GM10248 (cell line): Measurements from ENCODE around the gene PLIN3.
"Not testable (repeated sequence)": the region's sequence is repeated elsewhere in the genome, so short reads cannot be mapped to it uniquely, and the experiment has no call there.

Experiments used
- CTCF ChIA-PET: fragments of 300-600 bp; sonication (Branson Sonifier 250); formaldehyde crosslinking; extraction: SDS; loops from one replicate; lab custom pipeline; 2021; ENCODE audit warnings: antibody characterized with exemption; lab: Yijun Ruan, JAX
- POLR2A ChIA-PET: fragments of 350-650 bp; sonication (Branson Sonifier 250); formaldehyde crosslinking; extraction: SDS; loops from one replicate; lab custom pipeline; 2020; ENCODE audit warnings: antibody characterized with exemption; lab: Yijun Ruan, JAX
- DNase-seq: peaks from one replicate; pipeline ENCODE4 v3.0.0; 2012; ENCODE audit errors: extremely low spot score
- TF ChIP-seq, protein P1 (sequence below): IDR thresholded peaks from 2 replicates; pipeline ENCODE4 v1.5.1; 2012; ENCODE audit warnings: mild to moderate bottlenecking, low read depth; ENCODE audit errors: extremely low read depth, missing control alignments, control extremely low read depth

Gene PLIN3

DNA sequence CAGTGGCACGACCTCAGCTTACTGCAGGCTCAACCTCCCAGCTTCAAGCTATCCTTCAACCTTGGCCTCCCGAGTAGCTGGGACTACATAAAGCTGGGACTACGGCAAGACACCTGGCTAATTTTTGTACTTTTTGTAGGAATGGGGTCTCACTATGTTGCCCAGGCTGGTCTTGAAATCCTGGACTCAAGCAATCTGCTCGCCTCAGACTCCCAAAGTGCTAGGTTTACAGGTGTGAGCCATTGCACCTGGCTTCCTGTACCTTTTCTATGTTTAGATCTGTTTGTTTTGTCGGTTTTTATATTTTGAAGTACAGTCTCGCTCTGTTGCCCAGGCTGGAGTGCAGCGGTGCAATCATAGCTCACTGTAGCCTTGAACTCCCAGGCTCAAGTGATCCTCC, 18.4 kb downstream of the PLIN3 start:
- TF ChIP-seq, protein P1, sequence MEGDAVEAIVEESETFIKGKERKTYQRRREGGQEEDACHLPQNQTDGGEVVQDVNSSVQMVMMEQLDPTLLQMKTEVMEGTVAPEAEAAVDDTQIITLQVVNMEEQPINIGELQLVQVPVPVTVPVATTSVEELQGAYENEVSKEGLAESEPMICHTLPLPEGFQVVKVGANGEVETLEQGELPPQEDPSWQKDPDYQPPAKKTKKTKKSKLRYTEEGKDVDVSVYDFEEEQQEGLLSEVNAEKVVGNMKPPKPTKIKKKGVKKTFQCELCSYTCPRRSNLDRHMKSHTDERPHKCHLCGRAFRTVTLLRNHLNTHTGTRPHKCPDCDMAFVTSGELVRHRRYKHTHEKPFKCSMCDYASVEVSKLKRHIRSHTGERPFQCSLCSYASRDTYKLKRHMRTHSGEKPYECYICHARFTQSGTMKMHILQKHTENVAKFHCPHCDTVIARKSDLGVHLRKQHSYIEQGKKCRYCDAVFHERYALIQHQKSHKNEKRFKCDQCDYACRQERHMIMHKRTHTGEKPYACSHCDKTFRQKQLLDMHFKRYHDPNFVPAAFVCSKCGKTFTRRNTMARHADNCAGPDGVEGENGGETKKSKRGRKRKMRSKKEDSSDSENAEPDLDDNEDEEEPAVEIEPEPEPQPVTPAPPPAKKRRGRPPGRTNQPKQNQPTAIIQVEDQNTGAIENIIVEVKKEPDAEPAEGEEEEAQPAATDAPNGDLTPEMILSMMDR: no peak
- ChIA-PET CTCF (interaction anchor here (0.7 to 17.4 kb wide), 6 partner anchors 11 to 71 kb away, joined by 3 to 242 read pairs (median 6); partner anchors contain the start of gene PLIN3), POLR2A (no interaction called here)
- DNase-seq: no peak

DNA sequence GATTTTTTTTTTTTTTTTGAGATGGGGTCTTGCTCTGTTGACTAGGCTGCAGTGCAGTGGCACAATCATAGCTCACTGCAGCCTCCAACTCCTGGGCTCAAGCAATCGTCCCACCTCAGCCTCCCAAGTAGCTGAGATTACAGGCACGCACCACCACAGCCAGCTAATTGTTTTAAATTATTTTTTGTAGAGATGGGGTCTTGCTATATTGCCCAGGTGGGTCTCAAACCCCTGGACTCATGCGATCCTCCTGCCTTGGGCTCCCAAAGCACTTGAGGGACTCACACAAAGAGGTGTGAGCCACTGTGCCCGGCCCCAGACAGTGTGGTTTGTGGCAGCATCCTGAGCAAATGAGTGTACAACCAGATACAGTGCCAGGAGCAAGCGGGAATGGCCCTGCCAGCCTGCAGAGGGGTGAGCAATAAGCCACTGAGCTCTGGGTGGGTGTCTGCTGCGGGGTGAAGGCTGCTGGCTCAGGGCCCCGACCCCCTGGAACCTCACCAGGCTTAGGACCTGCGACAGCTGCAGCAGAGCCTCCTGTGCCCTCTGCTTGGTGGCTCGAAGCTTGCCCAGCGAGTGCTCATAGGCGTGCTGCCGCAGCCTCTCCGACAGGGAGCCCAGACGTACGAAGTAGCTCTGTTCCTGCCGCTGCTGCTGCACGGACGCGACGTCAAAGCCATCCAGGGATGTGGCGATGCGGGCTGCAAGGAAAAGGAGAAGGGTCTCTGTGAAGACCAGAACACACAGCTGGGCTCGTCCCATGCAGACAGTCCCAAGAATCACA, 20.1 kb downstream of the PLIN3 start:
- TF ChIP-seq, protein P1: no peak
- POLR2A ChIA-PET: no interaction called here
- no peak for DNase-seq
- CTCF ChIA-PET: interaction anchor here (1.1 to 17.4 kb wide), 4 partner anchors 17 to 184 kb away, joined by 3 to 242 read pairs (median 4); no protein-coding TSS in a partner anchor

DNA sequence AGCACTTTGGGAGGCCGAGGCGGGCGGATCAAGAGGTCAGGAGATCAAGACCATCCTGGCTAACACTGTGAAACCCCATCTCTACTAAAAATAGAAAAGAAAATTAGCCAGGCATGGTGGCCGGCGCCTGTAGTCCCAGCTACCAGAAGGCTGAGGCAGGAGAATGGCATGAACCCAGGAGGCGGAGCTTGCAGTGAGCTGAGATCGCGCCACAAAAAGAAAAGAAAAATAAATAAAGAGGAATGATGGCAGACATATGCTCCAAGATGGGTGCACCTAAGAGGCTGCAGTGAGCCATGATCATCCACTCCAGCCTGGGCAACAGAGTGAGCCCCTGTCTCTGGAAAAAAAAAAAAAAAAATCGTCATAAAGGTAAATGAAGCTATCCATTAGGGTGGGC, 21.5 kb downstream of the PLIN3 start:
- ChIA-PET CTCF (interaction anchor here (1.6 to 17.4 kb wide), 4 partner anchors 10 to 38 kb away, joined by 5 to 242 read pairs (median 8); partner anchors contain the start of gene TICAM1), POLR2A (interaction anchor here (0.7 kb wide), 2 partner anchors 187 to 777 kb away, joined by 3 read pairs; partner anchors contain the start of gene SAFB)
- not testable (repeated sequence) for DNase-seq

DNA sequence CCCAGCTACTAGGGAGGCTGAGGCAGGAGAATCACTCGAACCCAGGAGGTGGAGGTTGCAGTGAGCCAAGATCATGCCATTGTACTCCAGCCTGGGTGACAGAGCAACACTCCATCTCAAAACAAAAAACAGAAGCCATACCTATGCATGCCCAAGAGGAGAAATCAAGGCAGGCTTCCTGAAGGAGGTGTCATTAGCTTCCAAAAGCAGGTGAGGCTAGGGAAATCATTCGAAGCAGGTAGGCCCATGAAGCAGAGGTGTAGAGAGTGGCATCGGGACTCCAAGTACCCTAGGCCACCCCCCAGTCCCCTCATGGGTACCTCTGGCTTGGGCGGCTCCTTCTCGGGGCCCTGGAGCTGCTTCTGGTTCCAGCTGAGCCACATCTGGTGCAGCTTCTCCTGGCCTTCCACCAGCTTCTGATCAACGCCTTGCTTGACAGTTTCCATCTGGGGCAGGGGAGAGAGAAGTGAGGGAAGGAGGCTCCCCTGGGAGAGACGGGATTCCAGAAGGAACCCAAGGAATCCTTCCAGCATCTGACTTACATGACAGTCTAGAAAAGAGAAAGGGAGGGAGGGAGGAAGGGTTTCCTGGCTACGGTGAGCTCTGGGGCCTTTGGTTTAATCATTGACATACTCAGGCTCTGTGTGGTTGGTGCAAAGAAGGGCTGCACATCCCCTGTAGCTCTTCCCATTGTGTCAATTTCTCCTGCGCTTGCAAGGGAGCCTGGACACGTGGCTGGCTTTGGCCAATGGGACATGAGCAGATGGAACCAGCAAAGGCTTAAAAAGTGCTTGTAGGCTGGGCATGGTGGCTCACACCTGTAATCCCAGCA, 22.9 kb downstream of the PLIN3 start:
- TF ChIP-seq, protein P1: no peak
- CTCF ChIA-PET: interaction anchor here (1.2 to 17.4 kb wide), 6 partner anchors 11 to 67 kb away, joined by 4 to 242 read pairs (median 6); partner anchors contain the start of genes FEM1A and TICAM1
- POLR2A ChIA-PET: interaction anchor here (1.2 to 1.3 kb wide), 2 partner anchors 10 to 35 kb away, joined by 3 read pairs; no protein-coding TSS in a partner anchor
- no peak for DNase-seq

DNA sequence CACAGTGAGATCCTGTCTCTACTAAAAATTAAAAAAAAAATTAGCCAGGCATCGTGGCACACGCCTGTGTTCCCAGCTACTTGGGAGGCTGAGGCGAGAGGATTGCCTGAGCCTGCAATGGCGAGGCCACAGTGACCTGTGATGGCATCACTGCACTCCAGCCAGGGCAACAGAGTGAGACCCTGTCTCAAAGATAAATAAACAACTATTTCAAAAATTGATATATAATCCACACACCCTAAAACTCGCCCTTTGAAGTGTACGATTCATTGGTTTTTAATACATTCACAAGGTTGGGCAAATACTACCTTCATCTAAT, 23.9 kb downstream of the PLIN3 start:
- POLR2A ChIA-PET: interaction anchor here (0.7 to 1.3 kb wide), 2 partner anchors 11 to 519 kb away, joined by 3 read pairs; no protein-coding TSS in a partner anchor
- CTCF ChIA-PET: interaction anchor here (1.7 to 17.4 kb wide), 4 partner anchors 13 to 68 kb away, joined by 3 to 242 read pairs (median 6); partner anchors contain the start of gene TICAM1
- TF ChIP-seq, protein P1: no peak
- DNase-seq: no peak

DNA sequence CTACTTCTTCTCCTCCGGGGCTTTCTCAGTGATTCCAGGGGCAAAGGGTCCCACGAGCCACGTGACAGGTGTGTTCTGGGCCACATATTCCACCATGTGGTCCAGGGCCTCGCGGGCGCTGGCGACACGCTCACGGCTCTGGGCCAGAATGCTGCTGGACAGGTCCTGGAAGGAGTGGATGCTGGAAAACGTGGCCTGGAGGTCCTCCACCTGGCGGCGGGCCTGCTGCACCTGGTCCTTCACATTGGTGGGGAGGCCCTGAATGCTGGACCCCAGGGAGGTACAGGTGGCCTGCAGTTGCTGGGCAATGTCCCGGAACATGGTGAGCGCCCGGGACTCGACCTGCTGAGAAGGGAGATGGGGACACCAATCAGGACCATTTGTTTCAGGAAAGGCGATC, 28.3 kb downstream of the PLIN3 start:
- ChIA-PET POLR2A (no interaction called here), CTCF (interaction anchor here (0.9 to 2.5 kb wide), 4 partner anchors 10 to 48 kb away, joined by 3 to 14 read pairs (median 4); partner anchors contain the start of gene FEM1A)
- no peak for DNase-seq
- TF ChIP-seq, protein P1: no peak
